Endometrial microvascular endothelial cells (primary cell): ENCODE data around the gene MYH2. TPM values are rescaled to one million over a fixed set of nuclear protein-coding genes. Genes with fewer than 3 reads are reported as not detected.
"Not testable (repeated sequence)": the region's sequence is repeated elsewhere in the genome, so short reads cannot be mapped to it uniquely, and the experiment has no call there.

Experiments
- in situ Hi-C: cut with HindIII; loops from 2 replicates; pipeline ENCODE4 v1.10.0; 2017; ENCODE audit warnings: low sequenced_read_pairs, low pct_unique_long_range_greater_than_20kb; ENCODE audit errors: inconsistent ontology term
- total RNA-seq: library from RNA; depleted of rRNA; stranded (reverse); fragments of >200 nt; gene quantifications from one replicate; pipeline ENCODE4 v1.2.3, GENCODE V29; 2015; ENCODE audit errors: inconsistent ontology term

MYH2 gene
- total RNA-seq = under 0.01 TPM

- in situ Hi-C loops = no loop called here
These were observed at the start of gene MYH2 for GRCh38 chr17:10549096-10549842. MYH2 (minus strand) TSS chr17:10549658; CDS start chr17:10547920, 1,738 bp downstream.

GRCh38 chr17:10598621-10599020 lies 49.2 kb upstream of the MYH2 start:
- in situ Hi-C loops = no loop called here

- in situ Hi-C loops = no loop called here
These were observed 40.2 kb upstream of the MYH2 start for GRCh38 chr17:10589553-10590145.

GRCh38 chr17:10585529-10585928 lies 36.1 kb upstream of the MYH2 start:
- in situ Hi-C loops = no loop called here

GRCh38 chr17:10583834-10584233 lies 34.4 kb upstream of the MYH2 start:
- in situ Hi-C loops = no loop called here

- in situ Hi-C loops = no loop called here
These were observed 29.8 kb upstream of the MYH2 start for GRCh38 chr17:10579270-10579669.

- in situ Hi-C loops = no loop called here
These were observed 24.9 kb upstream of the MYH2 start for GRCh38 chr17:10574324-10574723.

GRCh38 chr17:10563991-10564660 lies 14.7 kb upstream of the MYH2 start:
- in situ Hi-C loops = no loop called here

GRCh38 chr17:10558049-10558448 lies 8.6 kb upstream of the MYH2 start:
- in situ Hi-C loops = no loop called here

GRCh38 chr17:10557422-10557821 lies 8.0 kb upstream of the MYH2 start:
- in situ Hi-C loops = no loop called here

GRCh38 chr17:10556301-10557005 lies 7.0 kb upstream of the MYH2 start:
- in situ Hi-C loops = no loop called here

GRCh38 chr17:10550014-10550413 lies 556 bp upstream of the MYH2 start:
- in situ Hi-C loops = no loop called here

GRCh38 chr17:10547351-10547750 lies 2.1 kb downstream of the MYH2 start:
- in situ Hi-C loops = no loop called here

GRCh38 chr17:10543486-10543885 lies 6.0 kb downstream of the MYH2 start:
- in situ Hi-C loops = not testable (repeated sequence)

GRCh38 chr17:10541179-10541578 lies 8.3 kb downstream of the MYH2 start:
- in situ Hi-C loops = not testable (repeated sequence)

- in situ Hi-C loops = no loop called here
These were observed 17.4 kb downstream of the MYH2 start for GRCh38 chr17:10532026-10532425.

- in situ Hi-C loops = no loop called here
These were observed 22.0 kb downstream of the MYH2 start for GRCh38 chr17:10527419-10527818.

- in situ Hi-C loops = no loop called here
These were observed 22.9 kb downstream of the MYH2 start for GRCh38 chr17:10526517-10526916.

- in situ Hi-C loops = no loop called here
These were observed 26.4 kb downstream of the MYH2 start for GRCh38 chr17:10523064-10523463.
